Right ventricle myocardium inferior (tissue), 1 donor: ENCODE data around the gene NRG3. TPM values are rescaled to one million over a fixed set of nuclear protein-coding genes. Genes with fewer than 3 reads are reported as not detected.
A peak's percentile ranks its signal among the peaks of the same experiment; 100 is the strongest.

Experiments
- ATAC-seq: fragments of 200-7000 bp; cut with Tn5 transposase; one replicate; pipeline ENCODE4 v1.9.1; 2020; ENCODE audit warnings: mild to moderate bottlenecking, moderate library complexity
- DNase-seq: peaks from one replicate; pipeline ENCODE4 v3.0.0; 2021; ENCODE audit errors: missing footprints
- intact Hi-C: fragments of 100-400 bp; cut with DNase I; formaldehyde crosslinking; loops from one replicate; pipeline ENCODE4 v1.11.0; 2022
- total RNA-seq: library from RNA; stranded (reverse); fragmentation: NEBNext Ultra II Directional; extraction: Animal tissue kit (Norgen Biotek cat#: 25700); gene quantifications from one replicate; pipeline ENCODE4 v1.2.1, GENCODE V29; 2021
- donor health status: DM: no; HTN: yes; CAD: no; lungs with severe emphysema.

NRG3 gene
- total RNA-seq, 1 donor from 2014 or later, result not detected

- ATAC-seq, result no peak
Measured at GRCh38 chr10:82472406-82473335, 597.7 kb downstream of the NRG3 start.

GRCh38 chr10:82477776-82478175 lies 602.8 kb downstream of the NRG3 start:
- no peak for DNase-seq
- no peak for ATAC-seq
- intact Hi-C loops, result no loop called here

More at GRCh38 chr10:82472406-82473335, 597.7 kb downstream of the NRG3 start:
- intact Hi-C loops, result no loop called here
- no peak for DNase-seq

GRCh38 chr10:82492647-82493046 lies 617.7 kb downstream of the NRG3 start:
- DNase-seq, result no peak
- no peak for ATAC-seq
- intact Hi-C loops, result no loop called here

- no peak for ATAC-seq
- intact Hi-C loops, result no loop called here
Measured at GRCh38 chr10:82496114-82496513, 621.1 kb downstream of the NRG3 start.

GRCh38 chr10:82497439-82497838 lies 622.4 kb downstream of the NRG3 start:
- intact Hi-C loops, result no loop called here
- ATAC-seq (no peak), DNase-seq (no peak)

More at GRCh38 chr10:82496114-82496513, 621.1 kb downstream of the NRG3 start:
- no peak for DNase-seq

GRCh38 chr10:82498976-82499375 lies 624.0 kb downstream of the NRG3 start:
- no peak for DNase-seq
- intact Hi-C loops, result no loop called here
- no peak for ATAC-seq

GRCh38 chr10:82505009-82505408 lies 630.0 kb downstream of the NRG3 start:
- no peak for ATAC-seq
- no peak for DNase-seq
- intact Hi-C loops, result no loop called here

- intact Hi-C loops, result no loop called here
- DNase-seq (no peak), ATAC-seq (no peak)
Measured at GRCh38 chr10:82506680-82507376, 631.8 kb downstream of the NRG3 start.

GRCh38 chr10:82515256-82515655 lies 640.3 kb downstream of the NRG3 start:
- DNase-seq, result no peak
- no peak for ATAC-seq
- intact Hi-C loops, result no loop called here

GRCh38 chr10:82529062-82529461 lies 654.1 kb downstream of the NRG3 start:
- intact Hi-C loops, result no loop called here
- DNase-seq, result no peak
- ATAC-seq, result no peak

GRCh38 chr10:82535457-82535856 lies 660.5 kb downstream of the NRG3 start:
- intact Hi-C loops, result no loop called here
- ATAC-seq, result no peak

GRCh38 chr10:82536668-82537067 lies 661.7 kb downstream of the NRG3 start:
- intact Hi-C loops, result no loop called here
- DNase-seq, result no peak
- ATAC-seq, result no peak

More at GRCh38 chr10:82535457-82535856, 660.5 kb downstream of the NRG3 start:
- DNase-seq, result no peak

GRCh38 chr10:82538272-82538671 lies 663.3 kb downstream of the NRG3 start:
- intact Hi-C loops, result no loop called here
- ATAC-seq (no peak), DNase-seq (no peak)

- ATAC-seq (no peak), DNase-seq (no peak)
- intact Hi-C loops, result no loop called here
Measured at GRCh38 chr10:82543631-82544030, 668.6 kb downstream of the NRG3 start.

- DNase-seq (no peak), ATAC-seq (no peak)
- intact Hi-C loops, result no loop called here
Measured at GRCh38 chr10:82544377-82544776, 669.4 kb downstream of the NRG3 start.

- no peak for DNase-seq
- ATAC-seq, result no peak
- intact Hi-C loops, result no loop called here
Measured at GRCh38 chr10:82551506-82551905, 676.5 kb downstream of the NRG3 start.

GRCh38 chr10:82552267-82552666 lies 677.3 kb downstream of the NRG3 start:
- ATAC-seq, result no peak
- DNase-seq, result no peak

GRCh38 chr10:82554381-82554780 lies 679.4 kb downstream of the NRG3 start:
- ATAC-seq, result no peak
- DNase-seq, result no peak
- intact Hi-C loops, result no loop called here

More at GRCh38 chr10:82552267-82552666, 677.3 kb downstream of the NRG3 start:
- intact Hi-C loops, result no loop called here

- DNase-seq (no peak), ATAC-seq (peak; percentile 31)
- intact Hi-C loops, result no loop called here
Measured at GRCh38 chr10:82558014-82558607, 683.1 kb downstream of the NRG3 start.
